Measurements from ENCODE around the gene MYO1F. TPM values are rescaled to one million over a fixed set of nuclear protein-coding genes. Genes with fewer than 3 reads are reported as not detected.
A peak's percentile ranks its signal among the peaks of the same experiment; 100 is the strongest.

Gene MYO1F
- total RNA-seq, 1 experiment from 2014 or later, result not detected

DNA sequence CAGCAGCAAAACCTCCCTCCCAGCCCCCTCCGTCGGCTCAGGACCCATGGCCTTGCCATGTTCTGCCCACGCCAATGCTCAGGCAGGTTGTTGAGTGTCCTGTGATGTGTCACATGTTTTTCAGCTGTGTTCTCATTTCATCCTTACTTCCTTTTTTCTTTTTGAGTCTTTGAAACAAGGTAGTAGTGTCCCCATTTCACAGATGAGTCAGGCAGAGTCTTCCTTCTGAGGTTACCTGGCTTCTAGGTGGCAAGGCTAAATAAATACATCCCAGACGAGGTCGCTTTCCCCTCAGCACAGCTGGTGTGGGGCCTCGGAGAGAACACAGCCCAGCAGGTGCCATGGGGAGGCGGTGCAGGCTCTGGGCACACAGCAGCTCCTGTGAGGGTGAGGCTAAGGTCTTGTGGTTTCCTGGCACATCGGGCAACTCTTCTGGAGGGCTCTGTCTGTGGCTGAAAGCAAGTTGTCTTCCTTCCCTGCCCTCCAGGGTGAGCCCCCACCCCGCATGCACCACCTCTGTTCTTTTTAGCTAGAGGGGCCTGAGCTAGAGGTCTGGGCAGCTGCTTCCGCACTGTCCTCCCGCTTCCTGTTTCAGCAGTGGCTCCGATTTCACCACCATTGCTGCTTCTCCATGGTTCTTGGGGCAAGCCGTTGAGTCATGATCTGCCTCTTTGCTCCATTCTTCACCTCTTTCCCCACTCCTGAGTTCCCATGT lies 89.9 kb downstream of the MYO1F start:
- Mint-ChIP-seq H3K27me3 (ENCODE audit: unreplicated experiment) (no peaks in the 10 kb centered on the region), H3K36me3 (ENCODE audit: insufficient read depth, unreplicated experiment) (peaks cover 32% of the 10 kb centered on the region), H3K4me1 (ENCODE audit: low read depth, unreplicated experiment) (no peaks in the 10 kb centered on the region), H3K4me3 (ENCODE audit: low read depth, unreplicated experiment) (no peak overlapping the region), H3K9me3 (ENCODE audit: low read depth, unreplicated experiment) (no peaks in the 10 kb centered on the region), H3K27ac (ENCODE audit: unreplicated experiment) (no peak overlapping the region)
- CTCF ChIA-PET, result no interaction called here
- TF ChIP-seq CTCF (IDR thresholded peaks at IDR 0.05; ENCODE audit: unreplicated experiment), result no peak
- intact Hi-C loops (cut with micrococcal nuclease; ENCODE audit: unreplicated experiment), result no loop called here
- DNase-seq, result no peak
- BruUV-seq (replicated peaks), result no TSS peak

DNA sequence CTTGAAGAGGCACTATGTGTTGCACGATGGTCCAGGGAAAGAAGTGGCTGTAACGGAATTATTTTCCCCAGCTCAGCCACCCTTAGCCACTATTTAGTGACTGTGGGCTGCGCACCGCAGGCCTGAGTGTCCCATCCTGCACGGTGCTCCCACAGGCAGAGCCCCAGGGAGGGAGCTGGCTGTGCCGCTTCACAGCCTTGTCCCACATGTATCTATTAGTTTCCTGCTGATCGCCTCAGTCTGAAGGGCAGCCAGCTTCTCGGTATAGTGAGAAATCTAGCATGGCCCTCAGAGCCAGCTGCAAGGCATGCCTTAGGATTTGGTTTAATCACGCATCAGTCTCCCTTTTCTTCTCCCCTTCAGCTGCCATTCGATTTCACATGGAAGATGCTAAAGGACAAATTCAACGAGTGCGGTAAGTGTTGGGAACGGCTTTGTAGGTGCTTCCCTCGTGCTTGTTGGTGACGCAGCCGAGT lies 90.5 kb downstream of the MYO1F start:
- Mint-ChIP-seq H3K4me3 (ENCODE audit: low read depth, unreplicated experiment) (no peak overlapping the region), H3K36me3 (ENCODE audit: insufficient read depth, unreplicated experiment) (peaks cover 36% of the 10 kb centered on the region), H3K27me3 (ENCODE audit: unreplicated experiment) (no peaks in the 10 kb centered on the region), H3K4me1 (ENCODE audit: low read depth, unreplicated experiment) (no peaks in the 10 kb centered on the region), H3K27ac (ENCODE audit: unreplicated experiment) (no peak overlapping the region), H3K9me3 (ENCODE audit: low read depth, unreplicated experiment) (no peaks in the 10 kb centered on the region)
- intact Hi-C loops (cut with micrococcal nuclease; ENCODE audit: unreplicated experiment), result no loop called here
- CTCF ChIA-PET, result no interaction called here
- no TSS peak for BruUV-seq (replicated peaks)
- DNase-seq, result no peak
- no peak for TF ChIP-seq CTCF (IDR thresholded peaks at IDR 0.05; ENCODE audit: unreplicated experiment)

DNA sequence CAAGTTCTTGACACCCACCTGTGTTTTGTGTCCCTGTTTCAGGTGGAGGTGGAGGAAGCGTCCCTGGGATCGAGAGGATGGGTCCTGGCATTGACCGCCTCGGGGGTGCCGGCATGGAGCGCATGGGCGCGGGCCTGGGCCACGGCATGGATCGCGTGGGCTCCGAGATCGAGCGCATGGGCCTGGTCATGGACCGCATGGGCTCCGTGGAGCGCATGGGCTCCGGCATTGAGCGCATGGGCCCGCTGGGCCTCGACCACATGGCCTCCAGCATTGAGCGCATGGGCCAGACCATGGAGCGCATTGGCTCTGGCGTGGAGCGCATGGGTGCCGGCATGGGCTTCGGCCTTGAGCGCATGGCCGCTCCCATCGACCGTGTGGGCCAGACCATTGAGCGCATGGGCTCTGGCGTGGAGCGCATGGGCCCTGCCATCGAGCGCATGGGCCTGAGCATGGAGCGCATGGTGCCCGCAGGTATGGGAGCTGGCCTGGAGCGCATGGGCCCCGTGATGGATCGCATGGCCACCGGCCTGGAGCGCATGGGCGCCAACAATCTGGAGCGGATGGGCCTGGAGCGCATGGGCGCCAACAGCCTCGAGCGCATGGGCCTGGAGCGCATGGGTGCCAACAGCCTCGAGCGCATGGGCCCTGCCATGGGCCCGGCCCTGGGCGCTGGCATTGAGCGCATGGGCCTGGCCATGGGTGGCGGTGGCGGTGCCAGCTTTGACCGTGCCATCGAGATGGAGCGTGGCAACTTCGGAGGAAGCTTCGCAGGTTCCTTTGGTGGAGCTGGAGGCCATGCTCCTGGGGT lies 91.5 kb downstream of the MYO1F start:
- no peak overlapping the region for H3K27ac Mint-ChIP-seq (ENCODE audit: unreplicated experiment)
- peaks cover 44% of the 10 kb centered on the region for H3K36me3 Mint-ChIP-seq (ENCODE audit: insufficient read depth, unreplicated experiment)
- H3K9me3 Mint-ChIP-seq (ENCODE audit: low read depth, unreplicated experiment), result no peaks in the 10 kb centered on the region
- H3K27me3 Mint-ChIP-seq (ENCODE audit: unreplicated experiment), result no peaks in the 10 kb centered on the region
- H3K4me1 Mint-ChIP-seq (ENCODE audit: low read depth, unreplicated experiment), result peaks cover 9% of the 10 kb centered on the region
- intact Hi-C loops (cut with micrococcal nuclease; ENCODE audit: unreplicated experiment), result no loop called here
- BruUV-seq (replicated peaks), result TSS peak; percentile 73
- TF ChIP-seq CTCF (IDR thresholded peaks at IDR 0.05; ENCODE audit: unreplicated experiment), result no peak
- H3K4me3 Mint-ChIP-seq (ENCODE audit: low read depth, unreplicated experiment), result no peak overlapping the region
- no peak for DNase-seq
- CTCF ChIA-PET, result no interaction called here

DNA sequence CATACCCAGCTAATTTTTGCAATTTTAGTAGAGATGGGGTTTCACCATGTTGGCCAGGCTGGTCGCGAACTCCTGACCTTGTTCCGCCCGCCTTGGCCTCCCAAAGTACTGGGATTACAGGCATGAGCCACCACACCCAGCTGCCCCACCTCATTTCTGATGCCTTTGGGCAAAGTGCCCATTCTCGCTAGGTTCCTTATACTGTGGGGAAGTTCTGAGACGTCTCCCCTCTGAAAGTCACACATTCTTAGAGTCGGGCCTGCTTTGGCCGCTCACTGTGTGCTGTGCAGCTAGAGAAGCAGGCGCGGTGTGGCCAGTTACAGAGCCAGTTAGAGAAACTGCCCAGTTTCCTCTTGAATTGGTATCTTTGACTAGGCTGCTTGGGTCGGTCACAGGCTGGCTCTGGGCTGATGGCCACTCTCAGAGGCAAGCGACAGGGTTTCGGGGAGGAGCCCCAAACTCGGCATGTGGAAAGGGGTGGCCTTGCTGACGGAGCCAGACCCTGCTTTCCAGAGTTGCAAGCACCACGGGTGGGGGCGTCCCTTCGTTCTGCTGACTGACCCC lies 92.8 kb downstream of the MYO1F start:
- Mint-ChIP-seq H3K4me3 (ENCODE audit: low read depth, unreplicated experiment) (no peak overlapping the region), H3K4me1 (ENCODE audit: low read depth, unreplicated experiment) (peaks cover 13% of the 10 kb centered on the region), H3K9me3 (ENCODE audit: low read depth, unreplicated experiment) (no peaks in the 10 kb centered on the region), H3K27me3 (ENCODE audit: unreplicated experiment) (no peaks in the 10 kb centered on the region), H3K36me3 (ENCODE audit: insufficient read depth, unreplicated experiment) (peaks cover 38% of the 10 kb centered on the region), H3K27ac (ENCODE audit: unreplicated experiment) (no peak overlapping the region)
- no peak for DNase-seq
- intact Hi-C loops (cut with micrococcal nuclease; ENCODE audit: unreplicated experiment), result no loop called here
- no peak for TF ChIP-seq CTCF (IDR thresholded peaks at IDR 0.05; ENCODE audit: unreplicated experiment)
- CTCF ChIA-PET, result no interaction called here
- BruUV-seq (replicated peaks), result no TSS peak

Measured in Calu3 (cell line).